Right ventricle myocardium superior (tissue), 1 donor: ENCODE measurements around the gene NOS1AP. TPM values are rescaled to one million over a fixed set of nuclear protein-coding genes. Genes with fewer than 3 reads are reported as not detected.

Experiments
- ATAC-seq: fragments of 200-7000 bp; cut with Tn5 transposase; one replicate; pipeline ENCODE4 v1.9.1; 2020; ENCODE audit warnings: mild to moderate bottlenecking; ENCODE audit not compliant: poor library complexity
- DNase-seq: peaks from one replicate; pipeline ENCODE4 v3.0.0-alpha.2; 2020
- intact Hi-C: fragments of 100-400 bp; cut with DNase I; formaldehyde crosslinking; loops from one replicate; pipeline ENCODE4 v1.11.2; 2022
- total RNA-seq: library from RNA; stranded (reverse); fragmentation: NEBNext Ultra II Directional; extraction: Animal tissue kit (Norgen Biotek cat#: 25700); gene quantifications from one replicate; pipeline ENCODE4 v1.2.1, GENCODE V29; 2021
- donor health status: DM: no; HTN: yes; CAD: no; lungs with severe emphysema.

Gene NOS1AP
- total RNA-seq, 1 donor from 2014 or later = 4.6 TPM

DNA sequence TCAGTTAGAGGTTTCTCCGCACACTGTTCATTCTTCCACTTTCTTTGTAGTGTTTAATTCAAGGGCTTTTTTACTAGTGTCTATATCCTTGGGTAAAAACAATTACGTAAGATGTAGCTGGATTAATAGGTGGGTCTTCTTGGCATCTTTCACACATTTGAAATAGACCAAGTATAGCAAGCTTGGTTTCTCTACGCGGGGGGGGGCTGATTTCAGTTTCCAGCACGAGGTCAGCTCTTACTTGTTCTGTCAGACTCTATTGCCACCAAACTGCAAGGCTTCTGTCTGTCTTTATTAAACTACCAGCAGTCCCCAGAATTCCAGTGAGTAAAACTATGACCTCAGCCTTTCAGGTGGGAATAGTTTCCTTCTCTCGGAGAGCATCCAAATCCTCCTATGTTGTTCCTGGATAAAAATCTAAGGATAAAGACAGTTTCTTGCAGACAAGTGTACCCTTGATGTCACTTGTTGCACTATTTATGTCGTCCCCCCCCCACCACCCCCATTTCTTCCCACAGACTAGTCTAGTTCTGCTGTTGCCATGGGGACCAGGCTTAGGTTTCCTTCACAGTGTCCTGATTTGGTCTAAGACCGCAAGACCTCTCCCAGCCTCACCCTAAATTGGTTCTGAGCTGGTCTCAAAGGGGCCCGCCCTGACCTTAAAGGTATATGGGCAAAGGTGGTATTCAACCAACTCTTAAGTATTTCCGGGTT, 290.2 kb downstream of the NOS1AP start:
- intact Hi-C loops = no loop called here
- DNase-seq (no peak), ATAC-seq (no peak)

DNA sequence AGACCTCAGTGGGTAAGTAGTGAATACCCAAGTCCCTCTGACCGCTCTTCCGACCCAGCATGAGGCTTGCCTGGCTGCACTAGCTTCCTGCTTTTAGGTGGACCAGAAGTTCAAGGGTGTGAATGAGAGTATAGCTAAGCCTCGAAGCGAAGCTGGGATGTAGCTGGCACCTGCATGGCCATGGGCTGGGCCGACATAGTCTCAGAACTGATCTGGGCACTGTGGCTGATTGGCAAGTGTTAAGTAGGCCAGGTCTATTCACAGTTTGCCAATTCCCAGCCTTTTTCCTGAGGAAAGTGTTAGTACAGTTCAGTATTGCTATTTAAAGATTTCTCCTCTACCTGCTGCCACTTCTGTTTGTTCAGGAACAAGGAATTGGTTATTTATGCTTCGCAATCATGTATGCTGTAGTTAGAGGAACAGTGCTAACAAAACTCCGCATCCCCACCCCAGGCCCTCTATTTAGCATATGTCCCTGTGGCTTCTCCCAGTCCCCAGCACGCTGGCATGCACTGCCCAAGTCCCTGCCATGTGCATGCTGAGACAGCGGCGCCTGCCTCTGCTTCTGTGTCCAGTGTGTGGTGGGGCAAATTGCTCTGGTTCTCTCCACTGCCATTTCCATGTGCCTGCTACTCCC, 290.9 kb downstream of the NOS1AP start:
- ATAC-seq (no peak), DNase-seq (no peak)
- intact Hi-C loops = no loop called here

DNA sequence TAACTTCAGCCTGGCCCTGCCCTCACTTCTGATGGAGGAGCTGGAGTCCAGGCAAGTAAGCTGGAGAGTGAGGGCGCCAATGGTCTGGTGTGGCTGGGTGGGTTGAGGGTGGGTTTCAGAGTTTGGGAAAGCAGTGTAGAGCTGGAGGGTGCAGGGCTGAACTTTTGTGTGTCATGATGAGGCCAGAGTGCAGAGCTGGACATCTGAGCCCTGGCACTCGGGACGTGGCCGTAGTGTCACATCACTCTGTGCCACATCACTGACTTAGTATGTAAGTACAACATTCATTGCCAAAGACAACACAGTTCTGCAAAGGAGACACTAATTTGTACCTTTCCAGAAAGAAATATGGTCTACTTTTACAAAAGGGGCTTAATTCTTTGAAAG, 291.4 kb downstream of the NOS1AP start:
- intact Hi-C loops = no loop called here
- DNase-seq (no peak), ATAC-seq (no peak)

DNA sequence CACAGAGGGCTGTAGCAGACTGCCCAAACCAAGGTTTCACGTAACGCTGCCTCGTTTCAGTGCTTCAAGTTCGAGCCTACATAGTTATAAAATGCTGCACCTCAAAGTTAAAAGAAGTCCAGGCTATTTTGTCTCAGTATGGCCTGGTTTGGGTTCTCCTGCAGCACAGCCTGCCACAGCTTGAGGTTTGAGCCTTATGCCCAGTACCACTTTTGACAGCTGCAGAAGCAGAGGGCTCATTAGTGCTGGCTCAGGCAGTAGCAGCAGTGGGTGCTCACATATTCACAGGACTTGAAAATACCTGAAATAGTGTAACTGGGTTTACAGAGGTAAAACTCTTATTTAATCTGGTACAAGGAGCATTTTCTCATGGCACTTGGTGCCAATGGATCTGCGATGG, 291.9 kb downstream of the NOS1AP start:
- no peak for DNase-seq
- intact Hi-C loops = no loop called here
- ATAC-seq = no peak

DNA sequence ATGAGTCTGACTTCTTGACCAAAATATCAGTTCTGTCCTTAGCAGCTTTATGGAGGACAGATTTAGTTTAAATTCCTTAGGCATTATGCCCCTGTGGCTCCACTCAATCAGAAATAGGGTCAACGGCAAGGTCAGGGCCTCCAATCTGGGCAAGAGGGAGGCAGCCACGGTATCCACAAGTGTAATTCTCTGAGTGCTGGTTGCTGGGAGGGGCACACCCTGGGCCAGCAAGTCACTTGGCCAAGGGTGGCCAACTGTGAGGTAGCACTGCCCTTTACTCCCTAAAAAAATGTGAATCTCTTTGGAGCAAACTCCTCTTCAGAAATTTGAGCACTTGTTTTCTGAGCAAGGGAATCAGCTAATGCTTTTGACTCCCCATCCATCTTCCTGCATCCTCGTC, 294.3 kb downstream of the NOS1AP start:
- ATAC-seq = no peak
- DNase-seq = no peak
- intact Hi-C loops = no loop called here

DNA sequence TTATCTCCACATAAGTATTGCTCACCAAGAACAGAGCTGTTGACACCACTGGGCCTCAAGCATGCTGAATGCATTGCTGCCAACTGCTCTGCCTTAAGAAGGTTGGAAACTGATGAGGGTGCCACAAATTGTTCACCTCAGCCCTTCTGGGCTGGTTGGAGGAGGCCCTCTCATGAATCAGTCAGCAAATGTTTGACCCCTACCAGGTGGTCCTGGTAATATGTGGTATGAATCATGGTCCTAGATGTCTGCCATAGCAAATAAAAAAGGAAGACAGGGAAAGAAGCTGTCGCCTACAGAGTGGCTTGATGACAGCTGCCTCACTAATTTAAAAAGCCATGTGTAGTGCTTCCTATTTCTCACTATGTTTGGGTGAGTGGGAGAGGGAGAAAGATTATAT, 295.0 kb downstream of the NOS1AP start:
- ATAC-seq (no peak), DNase-seq (no peak)
- intact Hi-C loops = no loop called here

DNA sequence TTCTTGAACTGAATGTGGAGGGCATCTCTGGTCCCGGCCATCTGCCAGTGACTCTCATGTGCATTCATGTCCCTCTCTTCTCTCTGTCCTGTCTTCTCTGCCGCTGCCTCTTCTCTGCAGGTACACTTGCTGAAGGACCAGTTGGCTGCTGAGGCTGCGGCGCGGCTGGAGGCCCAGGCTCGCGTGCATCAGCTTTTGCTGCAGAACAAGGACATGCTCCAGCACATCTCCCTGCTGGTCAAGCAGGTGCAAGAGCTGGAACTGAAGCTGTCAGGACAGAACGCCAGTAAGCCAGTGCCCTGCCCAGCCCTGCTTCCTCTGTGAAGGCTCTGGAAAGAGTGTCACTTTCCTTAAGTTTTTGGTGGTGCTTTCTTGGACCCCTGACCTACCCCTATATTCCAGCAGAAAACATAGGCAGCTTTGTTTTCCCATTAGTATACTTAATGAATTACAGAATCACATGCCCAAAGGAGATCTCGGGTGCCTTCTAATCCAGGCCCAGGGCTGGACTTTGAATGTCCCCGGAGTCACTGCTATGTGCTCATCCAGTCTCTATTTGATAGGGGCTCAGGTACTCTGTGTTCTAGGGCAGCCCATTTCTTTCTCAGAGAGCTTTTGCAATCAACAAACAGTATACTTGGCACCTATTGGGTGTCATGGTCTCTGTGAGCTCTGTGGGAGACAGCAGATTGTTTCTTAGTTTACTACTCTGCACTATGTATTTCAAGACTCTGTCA, 296.0 kb downstream of the NOS1AP start:
- intact Hi-C loops = no loop called here
- DNase-seq (no peak), ATAC-seq (no peak)

DNA sequence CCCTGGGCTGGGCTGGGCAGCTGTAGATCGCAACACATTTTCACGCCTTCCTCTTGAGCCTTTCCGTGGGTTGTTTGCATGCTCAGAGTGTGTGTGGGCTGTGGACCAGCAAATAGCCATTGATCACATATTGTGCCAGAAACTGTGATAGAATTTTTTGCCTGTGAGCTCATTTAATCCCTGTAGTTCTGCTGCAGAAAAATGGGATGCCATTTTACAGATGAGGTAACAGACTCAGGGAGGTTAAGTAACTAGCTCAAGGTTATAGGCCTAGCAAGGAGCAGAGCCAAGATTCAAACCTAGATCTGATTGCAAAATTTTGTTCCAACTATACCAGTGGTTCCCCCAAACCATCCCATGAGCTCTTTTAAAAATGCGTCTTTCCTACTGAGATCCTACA, 296.7 kb downstream of the NOS1AP start:
- ATAC-seq (no peak), DNase-seq (no peak)
- intact Hi-C loops = no loop called here

DNA sequence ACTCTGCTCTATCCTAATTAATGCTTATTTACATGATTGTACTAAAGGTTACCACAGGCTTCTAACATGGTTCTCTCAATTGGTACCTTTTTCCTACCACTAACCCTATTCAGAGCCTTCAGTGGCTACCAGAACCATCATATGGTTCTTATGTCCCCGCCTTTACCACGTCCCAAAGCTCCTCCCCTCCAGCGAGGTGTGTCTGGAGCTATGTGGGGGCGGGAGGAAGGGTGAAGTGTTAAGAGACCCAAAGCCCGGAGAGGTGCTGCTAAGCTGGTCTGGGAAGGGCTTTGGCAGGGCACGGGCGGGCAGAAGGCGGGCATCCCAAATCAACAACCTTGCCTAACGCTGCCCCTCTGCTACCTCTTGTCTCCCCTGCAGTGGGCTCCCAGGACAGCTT, 297.2 kb downstream of the NOS1AP start:
- no peak for ATAC-seq
- intact Hi-C loops = no loop called here

DNA sequence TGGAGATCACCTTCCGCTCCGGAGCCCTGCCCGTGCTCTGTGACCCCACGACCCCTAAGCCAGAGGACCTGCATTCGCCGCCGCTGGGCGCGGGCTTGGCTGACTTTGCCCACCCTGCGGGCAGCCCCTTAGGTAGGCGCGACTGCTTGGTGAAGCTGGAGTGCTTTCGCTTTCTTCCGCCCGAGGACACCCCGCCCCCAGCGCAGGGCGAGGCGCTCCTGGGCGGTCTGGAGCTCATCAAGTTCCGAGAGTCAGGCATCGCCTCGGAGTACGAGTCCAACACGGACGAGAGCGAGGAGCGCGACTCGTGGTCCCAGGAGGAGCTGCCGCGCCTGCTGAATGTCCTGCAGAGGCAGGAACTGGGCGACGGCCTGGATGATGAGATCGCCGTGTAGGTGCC, 297.6 kb downstream of the NOS1AP start:
- peak; percentile 48 for DNase-seq
- intact Hi-C loops = no loop called here
- ATAC-seq = no peak

More for the DNA sequence above, 297.2 kb downstream of the NOS1AP start:
- DNase-seq = no peak

DNA sequence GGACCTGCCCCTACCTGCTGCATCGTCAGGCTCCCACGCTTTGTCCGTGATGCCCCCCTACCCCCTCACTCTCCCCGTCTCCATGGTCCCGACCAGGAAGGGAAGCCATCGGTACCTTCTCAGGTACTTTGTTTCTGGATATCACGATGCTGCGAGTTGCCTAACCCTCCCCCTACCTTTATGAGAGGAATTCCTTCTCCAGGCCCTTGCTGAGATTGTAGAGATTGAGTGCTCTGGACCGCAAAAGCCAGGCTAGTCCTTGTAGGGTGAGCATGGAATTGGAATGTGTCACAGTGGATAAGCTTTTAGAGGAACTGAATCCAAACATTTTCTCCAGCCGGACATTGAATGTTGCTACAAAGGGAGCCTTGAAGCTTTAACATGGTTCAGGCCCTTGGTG, 298.3 kb downstream of the NOS1AP start:
- DNase-seq (no peak), ATAC-seq (no peak)
- intact Hi-C loops = no loop called here

DNA sequence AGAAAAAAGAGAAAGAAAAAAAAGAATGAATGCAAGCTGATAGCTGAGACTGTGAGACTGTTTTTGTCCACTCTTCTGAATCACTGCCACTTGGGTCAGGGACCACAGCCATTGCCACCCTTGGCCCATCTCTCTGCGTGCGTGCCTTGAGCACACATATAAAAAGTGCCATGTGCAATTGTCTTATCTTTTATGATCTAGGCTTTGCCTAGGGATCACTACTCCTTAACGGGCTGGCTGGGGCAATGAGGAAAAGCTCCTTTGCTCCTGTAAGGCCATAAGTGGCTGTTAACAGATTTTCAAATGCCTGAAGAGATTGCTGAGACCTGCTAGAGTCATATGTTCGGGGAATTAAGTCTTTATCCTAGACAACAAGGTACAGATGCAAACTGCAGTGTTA, 299.0 kb downstream of the NOS1AP start:
- intact Hi-C loops = no loop called here
- no peak for DNase-seq

DNA sequence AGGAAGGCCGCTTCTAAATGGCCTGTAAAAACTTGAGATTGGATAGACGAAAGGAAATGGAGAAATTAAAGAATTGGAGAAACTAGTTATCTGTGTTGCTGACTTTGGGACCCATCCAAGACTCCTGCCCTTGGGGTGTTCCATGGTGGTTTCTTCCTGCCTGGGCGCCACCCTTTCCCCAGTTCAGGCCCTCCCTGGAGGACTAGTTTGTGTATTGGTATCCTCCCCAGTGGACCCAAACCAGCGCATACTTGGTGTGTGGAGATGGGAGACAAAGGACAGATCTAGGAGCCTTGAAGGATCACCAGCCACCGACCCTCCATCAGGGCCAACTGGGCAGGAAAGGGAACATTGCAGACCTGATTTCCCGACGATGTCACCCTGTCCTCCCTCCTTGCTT, 300.1 kb downstream of the NOS1AP start:
- intact Hi-C loops = no loop called here
- no peak for DNase-seq
- ATAC-seq = no peak

More for the DNA sequence above, 299.0 kb downstream of the NOS1AP start:
- no peak for ATAC-seq

DNA sequence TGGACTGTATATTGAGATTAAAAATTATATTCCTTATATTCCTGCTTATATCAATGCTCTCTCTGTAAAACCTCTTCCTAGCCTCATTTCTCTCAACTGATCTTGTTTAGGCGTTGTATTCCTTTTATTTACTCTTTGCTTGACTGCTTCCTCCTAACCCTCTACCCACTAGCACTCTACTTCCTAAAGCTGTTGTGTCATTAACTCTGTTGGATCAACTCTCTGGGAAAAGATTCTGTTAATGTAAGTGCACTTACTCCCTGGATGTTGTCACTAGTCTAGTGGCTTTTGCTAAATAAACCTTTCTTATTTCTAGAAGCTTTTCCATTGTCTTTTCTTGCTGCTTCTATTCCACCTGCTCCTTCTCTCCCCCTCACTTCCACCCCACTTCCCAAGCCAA, 300.7 kb downstream of the NOS1AP start:
- intact Hi-C loops = no loop called here

DNA sequence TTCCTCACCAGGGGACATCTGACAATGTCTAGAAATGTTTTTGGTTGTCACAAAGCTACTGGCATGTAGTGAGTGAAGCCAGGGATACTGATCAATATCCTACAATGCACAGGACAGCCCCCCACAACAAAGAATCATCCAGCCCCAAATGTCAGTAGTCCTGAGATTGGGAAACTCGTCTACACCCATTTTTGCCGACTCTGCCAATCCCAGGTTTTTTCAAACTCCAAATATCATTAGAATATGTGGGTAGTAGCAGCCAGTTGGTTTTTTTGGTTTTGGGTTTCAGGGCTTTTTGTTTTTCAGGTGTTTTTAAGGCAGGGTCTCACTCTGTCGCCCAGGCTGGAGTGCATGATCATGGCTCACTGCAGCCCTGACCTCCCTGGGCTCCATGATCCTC, 301.2 kb downstream of the NOS1AP start:
- DNase-seq (no peak), ATAC-seq (no peak)
- intact Hi-C loops = no loop called here

More for the DNA sequence above, 300.7 kb downstream of the NOS1AP start:
- ATAC-seq (no peak), DNase-seq (no peak)

DNA sequence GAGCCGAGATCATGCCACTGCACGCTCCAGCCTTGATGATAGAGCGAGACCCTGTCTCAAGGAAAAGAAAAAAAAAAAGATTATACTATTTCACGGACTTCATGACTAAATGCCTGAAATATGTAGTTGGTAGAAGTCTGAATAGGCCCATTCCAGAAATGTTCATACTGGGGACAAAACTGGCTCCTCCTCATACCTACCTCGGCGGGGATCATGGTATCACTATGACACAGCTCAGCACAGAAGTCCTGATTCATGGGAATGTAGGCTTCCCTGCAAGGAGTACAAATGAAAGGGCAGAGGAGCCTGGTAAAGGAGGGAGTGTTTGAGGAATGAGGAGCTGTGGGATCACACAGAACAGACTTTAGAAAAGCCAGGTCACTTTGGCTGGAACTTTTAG, 302.1 kb downstream of the NOS1AP start:
- ATAC-seq (no peak), DNase-seq (no peak)
- intact Hi-C loops = no loop called here

DNA sequence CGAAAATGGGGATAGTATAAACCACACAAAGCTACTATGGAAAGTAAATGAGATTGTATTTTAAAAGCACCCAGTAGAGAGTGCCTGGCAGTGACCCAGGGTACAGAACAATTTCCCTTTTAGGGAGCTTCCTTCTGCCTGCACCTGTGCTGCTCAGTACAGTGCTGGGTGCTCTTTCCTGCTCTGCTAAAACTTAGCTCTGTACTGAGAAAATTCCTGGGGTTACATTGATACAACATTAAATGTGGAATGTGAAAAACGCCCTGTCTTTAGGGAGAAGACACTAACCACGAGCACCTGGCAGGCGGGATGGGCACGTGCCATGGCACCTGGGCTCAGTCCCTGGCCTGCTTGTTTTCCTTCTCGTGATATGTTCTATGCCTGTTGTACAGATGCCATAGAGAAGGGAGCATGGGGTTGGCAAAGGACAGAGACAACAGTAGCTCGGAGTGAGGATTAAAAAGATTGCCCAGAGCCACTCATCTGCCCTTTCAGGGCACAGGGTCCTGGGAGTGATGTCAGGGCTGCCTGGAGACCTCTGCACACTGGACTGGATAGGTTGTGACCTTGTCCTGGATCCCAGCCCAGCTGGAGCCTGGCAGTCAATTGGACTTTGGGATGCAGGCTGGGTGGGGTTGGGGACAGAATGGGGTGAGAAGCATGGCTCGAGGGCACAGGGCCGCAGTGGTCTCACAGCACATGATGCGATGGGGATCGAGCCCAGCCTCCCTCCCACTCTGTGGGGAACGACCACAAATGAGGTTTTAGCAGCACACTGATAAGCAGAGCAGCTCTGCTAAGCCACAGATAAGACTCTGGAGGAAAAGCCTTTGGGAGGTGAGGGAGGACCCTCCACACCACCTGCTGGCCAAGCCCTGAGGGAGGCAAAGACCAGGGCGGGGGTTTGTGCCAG, 302.9 kb downstream of the NOS1AP start:
- intact Hi-C loops = no loop called here
- ATAC-seq = peak; percentile 39
- DNase-seq = no peak

DNA sequence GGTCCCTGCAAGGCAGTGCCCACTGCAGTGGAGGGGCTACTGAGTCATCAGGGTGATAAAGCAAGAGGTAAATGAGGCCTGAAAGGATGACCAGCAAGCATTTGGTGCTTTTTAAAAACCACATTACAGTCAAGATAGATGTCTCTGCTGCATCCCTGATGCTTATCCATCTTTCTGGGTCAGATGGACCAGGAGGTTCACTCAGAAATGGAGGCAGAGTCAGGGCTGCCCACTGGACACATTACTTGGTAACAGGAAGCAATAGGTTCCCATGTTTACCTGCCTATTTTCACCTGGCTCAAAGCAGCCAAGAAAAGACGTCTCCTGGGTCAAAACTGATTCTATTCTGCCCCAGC, 303.6 kb downstream of the NOS1AP start:
- intact Hi-C loops = no loop called here
- no peak for DNase-seq
- ATAC-seq = no peak

DNA sequence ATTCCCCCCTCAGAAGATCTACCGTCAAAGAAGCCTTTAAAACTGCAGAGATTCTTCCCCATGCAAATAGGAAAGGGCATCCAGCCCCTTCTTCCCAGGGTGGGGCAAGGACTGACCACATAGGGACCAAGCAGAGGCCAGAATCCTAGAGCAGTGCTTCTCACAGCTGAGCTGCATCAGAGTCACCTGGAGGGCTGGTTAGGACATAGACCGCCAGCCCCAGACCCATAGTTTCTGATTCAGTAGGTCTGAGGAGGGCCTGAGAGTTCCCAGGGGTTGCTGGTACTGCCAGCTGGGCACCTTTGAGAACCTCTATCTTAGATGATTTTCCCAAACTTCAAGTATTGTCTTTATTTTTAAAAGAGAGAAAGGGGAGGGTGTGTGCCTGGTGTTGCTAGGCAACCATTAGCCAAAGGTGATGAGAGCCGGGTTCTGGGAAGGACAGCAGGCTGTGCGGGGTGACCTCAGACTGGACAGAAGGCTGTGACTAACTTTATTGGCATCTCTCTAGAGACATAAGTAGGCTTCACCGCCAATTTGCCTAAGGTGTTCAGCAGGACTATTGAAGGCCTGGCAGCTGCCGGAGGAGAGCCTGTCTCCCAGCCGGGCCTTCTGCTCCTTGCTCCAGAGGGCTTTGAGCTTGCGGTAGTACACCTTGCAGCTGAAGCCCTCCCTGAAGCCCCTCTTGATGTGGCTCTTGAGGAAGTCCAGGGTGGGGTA, 304.2 kb downstream of the NOS1AP start:
- ATAC-seq (no peak), DNase-seq (no peak)
- intact Hi-C loops = no loop called here
